NCI-H510A (cell line): ENCODE measurements around the gene NPHP3.
"Not testable (repeated sequence)": the region's sequence is repeated elsewhere in the genome, so short reads cannot be mapped to it uniquely, and the experiment has no call there.

Experiments used
- DNase-seq: peaks from one replicate; lab custom pipeline; 2025; lab: John Stamatoyannopoulos, UW

NPHP3 gene

GRCh38 chr3:132722165-132723023, at the start of gene NPHP3:
NPHP3 (minus strand) TSS chr3:132722409; CDS start chr3:132722355, 54 bp downstream.
- DNase-seq: peak; percentile 63

DNA sequence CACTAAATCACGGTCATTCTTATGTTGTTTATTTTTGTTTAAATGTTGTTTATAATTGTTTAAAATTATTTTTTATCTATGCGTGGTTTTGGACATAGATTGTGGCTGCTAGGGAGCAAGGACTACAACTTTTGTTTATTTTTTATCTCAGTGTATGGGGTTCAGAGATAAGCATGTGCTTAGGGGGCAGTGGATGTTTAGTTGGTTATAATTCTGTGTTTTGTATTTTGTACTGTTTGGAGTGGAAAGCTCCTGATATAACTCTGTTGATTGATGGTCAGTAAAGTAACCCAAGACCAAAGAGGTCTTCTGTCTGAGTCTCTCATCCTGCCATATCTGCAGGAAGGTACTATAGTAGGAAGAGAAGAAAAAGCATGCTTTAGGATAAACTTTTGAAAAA, 36.5 kb upstream of the NPHP3 start:
- no peak for DNase-seq

- no peak for DNase-seq
These were observed 34.0 kb upstream of the NPHP3 start for GRCh38 chr3:132756108-132756650.

DNA sequence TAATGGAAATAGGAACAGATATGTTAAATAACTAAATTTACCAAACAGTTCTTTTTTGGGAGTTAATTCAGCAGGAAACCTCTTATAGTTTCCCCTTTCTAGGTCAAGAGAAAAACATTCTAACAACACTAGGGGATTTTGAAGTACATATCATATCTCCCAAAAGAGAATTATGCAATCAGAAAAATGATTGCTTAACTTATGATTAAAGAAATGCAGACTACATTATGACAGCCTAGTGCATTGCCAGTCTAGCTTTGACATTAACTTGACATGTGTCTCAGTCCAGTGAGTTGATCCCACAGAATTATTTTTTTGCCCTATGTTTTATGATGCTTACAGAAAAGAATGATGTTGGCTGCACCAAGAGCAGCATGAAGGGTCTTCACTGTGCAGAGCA, 31.7 kb upstream of the NPHP3 start:
- DNase-seq: no peak

DNA sequence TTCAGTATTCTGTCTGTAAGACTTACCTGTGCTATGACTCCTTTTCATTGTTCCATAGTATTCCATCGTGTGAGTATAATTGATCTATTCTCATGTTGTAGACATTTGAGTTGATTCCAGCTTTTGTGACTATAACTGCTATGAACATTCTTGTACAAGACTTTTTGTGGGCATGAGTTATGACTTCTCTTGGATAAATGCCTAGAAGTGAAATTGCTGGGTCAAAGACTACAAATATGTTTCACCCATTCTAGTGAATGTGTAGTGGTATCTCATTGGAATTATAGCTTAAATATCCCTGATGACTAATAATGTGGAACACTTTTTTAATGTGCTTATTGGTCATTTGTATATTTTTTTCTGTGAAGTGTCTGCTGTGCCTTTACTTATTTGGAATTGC, 27.6 kb upstream of the NPHP3 start:
- no peak for DNase-seq

GRCh38 chr3:132746720-132747119, 24.5 kb upstream of the NPHP3 start:
- not testable (repeated sequence) for DNase-seq

DNA sequence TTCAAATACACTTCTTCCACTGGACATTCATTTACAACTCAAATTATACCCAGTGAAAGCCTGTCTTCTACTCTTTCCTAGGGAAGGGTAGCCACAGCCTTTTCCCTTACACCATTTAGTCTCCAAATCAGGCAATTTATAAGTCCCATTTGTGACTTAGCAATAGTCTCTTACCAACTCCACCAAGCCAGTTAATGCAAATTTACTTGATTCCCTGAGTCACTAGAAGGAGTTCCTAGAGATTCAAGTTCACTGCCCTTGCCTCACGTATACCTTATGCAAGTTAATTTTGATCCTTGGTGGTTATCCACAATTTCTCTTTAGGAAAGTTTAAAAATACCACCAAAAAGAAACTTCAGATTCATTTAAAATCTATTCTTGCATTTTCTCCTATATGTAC, 16.1 kb upstream of the NPHP3 start:
- DNase-seq: no peak

DNA sequence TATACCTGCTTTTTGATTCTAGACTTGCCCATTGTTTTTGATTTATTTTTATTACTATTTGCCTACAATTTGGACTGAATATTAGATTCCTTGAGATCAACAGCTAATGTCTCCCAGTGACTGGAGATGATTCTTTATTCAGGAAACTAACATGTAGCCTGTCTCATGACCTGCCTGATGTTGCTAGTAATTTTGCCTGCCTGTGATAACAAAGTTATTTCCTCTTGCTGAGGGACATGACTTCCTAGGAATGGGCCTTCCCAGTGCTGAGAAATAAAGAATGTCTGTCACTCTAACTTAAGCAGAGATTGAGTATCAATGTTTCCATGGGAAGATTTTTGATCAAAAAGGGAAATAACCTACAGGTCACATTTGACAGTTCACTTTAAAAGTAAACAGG, 13.4 kb upstream of the NPHP3 start:
- DNase-seq: no peak

DNA sequence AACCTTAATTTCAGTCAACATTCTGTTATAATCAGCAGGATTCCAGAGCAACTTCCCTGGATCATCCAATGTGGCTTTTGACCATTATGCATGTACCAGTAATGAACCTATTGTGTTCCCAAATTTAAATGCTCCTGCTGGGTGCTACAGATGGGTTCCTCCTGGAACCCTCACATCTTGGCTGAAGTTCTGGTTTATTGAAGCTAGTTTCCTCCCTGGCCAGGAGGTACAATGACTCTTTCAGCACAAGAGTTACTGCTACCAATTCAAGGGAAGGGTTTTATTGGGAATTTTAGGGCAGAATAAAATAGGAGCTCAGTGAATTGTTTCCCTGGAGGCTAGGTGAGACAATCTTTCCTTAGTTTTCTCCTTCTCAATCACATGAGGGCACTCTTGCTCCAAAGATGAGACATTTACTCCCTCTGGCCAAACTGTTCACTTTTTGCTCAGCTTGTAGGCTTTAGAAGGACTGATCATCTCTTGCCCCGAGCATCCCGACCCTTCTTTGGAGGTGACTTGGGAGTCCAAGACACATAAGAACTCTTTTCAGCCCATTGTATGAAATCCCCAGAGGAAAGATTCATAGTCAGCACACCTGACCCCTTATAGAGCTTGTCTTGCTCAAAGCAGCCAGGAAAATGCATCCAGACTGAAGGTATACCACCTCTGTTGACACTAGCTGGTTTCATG, 8.8 kb upstream of the NPHP3 start:
- no peak for DNase-seq

GRCh38 chr3:132726341-132726823, 4.2 kb upstream of the NPHP3 start:
- DNase-seq: no peak

- DNase-seq: no peak
These were observed 1.1 kb upstream of the NPHP3 start for GRCh38 chr3:132723024-132723950.

DNA sequence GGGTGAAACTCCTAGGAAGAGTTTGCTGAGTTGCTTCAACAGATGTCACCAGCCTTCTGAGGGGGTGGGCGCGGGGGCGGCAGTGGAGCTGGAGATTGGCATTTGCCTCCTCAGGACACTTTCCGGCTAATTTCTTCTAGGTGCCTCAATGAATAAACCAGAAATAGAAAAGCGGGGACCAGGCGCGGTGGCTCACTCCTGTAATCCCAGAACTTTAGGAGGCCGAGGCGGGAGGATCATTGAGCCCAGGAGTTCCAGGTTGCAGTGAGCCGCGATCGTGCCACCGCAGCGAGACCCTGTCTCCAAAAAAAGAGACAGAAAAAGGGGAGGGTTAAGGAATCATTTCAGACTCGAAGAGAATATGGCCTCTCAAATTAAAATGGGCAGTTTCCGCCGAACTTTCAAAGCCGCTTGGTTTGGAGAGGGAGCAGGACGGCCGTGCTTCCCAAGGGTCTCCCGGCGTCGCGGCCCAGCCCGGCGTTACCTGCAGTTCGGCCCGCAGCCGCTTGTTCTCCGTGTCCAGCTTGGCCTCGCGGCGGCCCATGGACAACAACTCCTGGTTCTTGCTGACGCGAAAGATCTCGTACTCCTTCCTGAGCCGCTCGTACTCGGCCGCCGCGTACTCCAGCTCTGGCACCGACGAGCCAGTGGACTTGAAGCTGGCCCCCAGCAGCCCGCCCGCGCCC, 587 bp downstream of the NPHP3 start:
- peak; percentile 16 for DNase-seq

DNA sequence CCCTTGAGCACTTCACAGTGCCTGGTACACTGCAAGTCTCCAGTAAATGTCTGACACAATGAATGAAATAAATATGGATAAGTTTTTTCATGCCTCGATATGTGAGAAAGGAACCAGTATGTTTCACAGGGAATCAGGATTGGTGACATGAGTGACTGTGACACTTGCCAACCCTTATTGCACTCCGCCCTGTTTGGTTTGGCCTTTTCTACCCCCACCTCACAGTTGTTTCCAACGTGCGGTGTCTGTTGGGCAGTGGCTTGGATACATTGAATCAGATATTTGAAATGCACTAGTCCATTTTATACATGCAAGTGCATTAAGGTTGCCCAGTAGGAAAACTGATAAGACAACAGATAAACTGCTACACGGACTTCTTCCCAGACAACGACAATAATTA, 2.0 kb downstream of the NPHP3 start:
- no peak for DNase-seq

- DNase-seq: no peak
These were observed 5.8 kb downstream of the NPHP3 start for GRCh38 chr3:132716372-132716771.

GRCh38 chr3:132713977-132714727, 8.1 kb downstream of the NPHP3 start:
- DNase-seq: no peak

- no peak for DNase-seq
These were observed 11.9 kb downstream of the NPHP3 start for GRCh38 chr3:132710311-132710710.

GRCh38 chr3:132709761-132710160, 12.4 kb downstream of the NPHP3 start:
- no peak for DNase-seq

DNA sequence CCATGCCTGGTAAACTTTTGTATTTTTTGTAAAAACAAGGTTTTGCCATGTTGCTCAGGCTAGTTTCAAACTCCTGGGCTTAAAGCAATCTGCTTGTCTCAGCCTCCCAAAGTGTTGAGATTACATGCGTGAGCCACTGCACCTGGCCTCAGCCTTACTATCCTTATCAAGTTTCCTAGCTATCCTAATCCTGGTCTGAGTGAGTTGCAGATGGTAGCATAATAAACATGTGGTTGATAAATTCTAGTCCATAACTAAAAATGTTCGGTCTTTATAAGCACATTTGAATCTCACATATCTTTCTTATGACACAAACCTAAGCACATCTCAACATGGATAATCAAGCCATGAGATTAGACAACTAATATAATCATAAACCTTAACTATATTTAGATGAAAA, 18.5 kb downstream of the NPHP3 start:
- DNase-seq: no peak

DNA sequence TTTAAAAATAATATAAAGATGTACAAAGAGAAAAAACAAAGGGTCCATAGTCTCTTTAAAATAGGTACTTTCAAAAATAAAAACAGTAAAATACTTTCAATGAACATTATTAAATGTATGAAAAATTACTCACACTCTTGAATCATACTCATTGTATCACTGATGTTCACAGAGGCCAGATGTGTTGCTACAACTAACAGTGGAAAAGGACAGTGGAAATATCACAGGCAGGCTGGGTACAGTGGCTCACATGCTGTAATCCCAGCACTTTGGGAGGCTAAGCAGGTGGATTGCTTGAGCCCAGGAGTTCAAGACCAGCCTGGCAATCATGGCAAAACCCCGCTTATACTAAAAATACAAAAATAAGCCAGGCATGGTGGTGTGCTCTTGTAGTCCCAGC, 26.8 kb downstream of the NPHP3 start:
- DNase-seq: no peak

GRCh38 chr3:132694991-132695390, 27.2 kb downstream of the NPHP3 start:
- DNase-seq: no peak

- no peak for DNase-seq
These were observed 32.2 kb downstream of the NPHP3 start for GRCh38 chr3:132690040-132690439.
